Endothelial cell of umbilical vein (primary cell): ENCODE data around the gene TNIK.

Experiments
- CTCF ChIP-seq, 2 donors: IDR thresholded peaks; 1 replicate in 1 of 2; 2 replicates in 1 of 2; pipeline ENCODE4 v1.5.1; 2011; ENCODE audit warnings: low read length in 2 of 2, mild to moderate bottlenecking in 2 of 2, moderate library complexity in 2 of 2, control low read depth in 1 of 2, inconsistent platforms in 1 of 2, low read depth in 1 of 2; ENCODE audit not compliant: insufficient read depth in 1 of 2; ENCODE audit errors: extremely low read depth in 1 of 2
- EZH2 ChIP-seq: IDR thresholded peaks from 2 replicates; pipeline ENCODE4 v1.6.1; 2012; ENCODE audit warnings: borderline replicate concordance, low read depth, mild to moderate bottlenecking, moderate library complexity, low read length, inconsistent platforms; ENCODE audit not compliant: severe bottlenecking
- GATA2 ChIP-seq: IDR thresholded peaks from 2 replicates; pipeline ENCODE4 v1.7.0; 2011; ENCODE audit warnings: low read depth, mild to moderate bottlenecking, moderate library complexity, mixed read lengths, low read length; ENCODE audit not compliant: insufficient read length, insufficient read depth
- MYC ChIP-seq: IDR thresholded peaks from one replicate; pipeline ENCODE4 v1.6.1; 2011; ENCODE audit warnings: mild to moderate bottlenecking, low read depth, low read length
- POLR2A ChIP-seq: IDR thresholded peaks from 2 replicates; pipeline ENCODE4 v1.6.1; 2012; ENCODE audit warnings: low read depth, mild to moderate bottlenecking, control low read depth, low read length
- POLR2AphosphoS5 ChIP-seq: IDR thresholded peaks from 2 replicates; pipeline ENCODE4 v1.6.1; 2012; ENCODE audit warnings: low read depth, mild to moderate bottlenecking, control low read depth, low read length, moderate library complexity; ENCODE audit not compliant: insufficient read depth
- TF ChIP-seq, protein P1 (sequence below): IDR thresholded peaks from 2 replicates; pipeline ENCODE4 v1.6.1; 2011; ENCODE audit not compliant: insufficient read depth, insufficient read length

GRCh38 chr3:171451915-171452314 lies 8.3 kb downstream of the TNIK start:
- no peak for TF ChIP-seq EZH2
- TF ChIP-seq CTCF (IDR thresholded peaks at IDR 0.05; ENCODE audit: extremely low read depth in 1 of 2, insufficient read depth in 1 of 2, low read depth in 1 of 2, low read length in 2 of 2): no peak
- no peak for TF ChIP-seq GATA2
- TF ChIP-seq POLR2A: no peak
- TF ChIP-seq POLR2AphosphoS5: no peak
- TF ChIP-seq, protein P1, sequence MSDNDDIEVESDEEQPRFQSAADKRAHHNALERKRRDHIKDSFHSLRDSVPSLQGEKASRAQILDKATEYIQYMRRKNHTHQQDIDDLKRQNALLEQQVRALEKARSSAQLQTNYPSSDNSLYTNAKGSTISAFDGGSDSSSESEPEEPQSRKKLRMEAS: no peak
- no peak for TF ChIP-seq MYC
